ENCODE data around the gene C15orf39.

- no peak for TF ChIP-seq CTCF (IDR thresholded peaks at IDR 0.05)
- TF ChIP-seq POLR2A (IDR thresholded peaks at IDR 0.05), result no peak
These were observed 10.4 kb upstream of the C15orf39 start for GRCh38 chr15:75191235-75191634.
